ENCODE results near the gene SERPINA1. TPM values are rescaled to one million over a fixed set of nuclear protein-coding genes. Genes with fewer than 3 reads are reported as not detected.

SERPINA1 gene
- total RNA-seq, 1 donor from 2014 or later: 0.96 TPM

- H3K27me3 Mint-ChIP-seq: peaks cover 11% of the 10 kb centered on the region
- H3K36me3 Mint-ChIP-seq (ENCODE audit: low read depth): no peaks in the 10 kb centered on the region
- intact Hi-C loops (cut with micrococcal nuclease): no loop called here
- H3K4me1 Mint-ChIP-seq: no peaks in the 10 kb centered on the region
- no peak overlapping the region for H3K27ac Mint-ChIP-seq
- H3K4me3 Mint-ChIP-seq: no peak overlapping the region
- H3K9me3 Mint-ChIP-seq: peaks cover 3% of the 10 kb centered on the region
- DNase-seq: no peak
Measured at GRCh38 chr14:94406910-94407309, 18.5 kb upstream of the SERPINA1 start.

GRCh38 chr14:94405486-94405885, 17.1 kb upstream of the SERPINA1 start:
- intact Hi-C loops (cut with micrococcal nuclease): no loop called here
- Mint-ChIP-seq H3K4me1 (no peaks in the 10 kb centered on the region), H3K27ac (no peak overlapping the region), H3K36me3 (ENCODE audit: low read depth) (no peaks in the 10 kb centered on the region), H3K27me3 (peaks cover 12% of the 10 kb centered on the region), H3K4me3 (no peak overlapping the region), H3K9me3 (peaks cover 3% of the 10 kb centered on the region)
- DNase-seq: no peak

- Mint-ChIP-seq H3K27me3 (peaks cover 13% of the 10 kb centered on the region), H3K4me1 (no peaks in the 10 kb centered on the region), H3K9me3 (peaks cover 3% of the 10 kb centered on the region), H3K36me3 (ENCODE audit: low read depth) (no peaks in the 10 kb centered on the region), H3K4me3 (no peak overlapping the region), H3K27ac (no peak overlapping the region)
- no peak for DNase-seq
- intact Hi-C loops (cut with micrococcal nuclease): no loop called here
Measured at GRCh38 chr14:94404561-94404960, 16.2 kb upstream of the SERPINA1 start.

GRCh38 chr14:94403312-94403932, 15.0 kb upstream of the SERPINA1 start:
- Mint-ChIP-seq H3K27ac (no peak overlapping the region), H3K9me3 (peaks cover 3% of the 10 kb centered on the region), H3K4me1 (no peaks in the 10 kb centered on the region), H3K36me3 (ENCODE audit: low read depth) (no peaks in the 10 kb centered on the region), H3K4me3 (no peak overlapping the region), H3K27me3 (peaks cover 10% of the 10 kb centered on the region)
- DNase-seq: no peak
- intact Hi-C loops (cut with micrococcal nuclease): no loop called here

GRCh38 chr14:94401083-94401482, 12.7 kb upstream of the SERPINA1 start:
- Mint-ChIP-seq H3K36me3 (ENCODE audit: low read depth) (no peaks in the 10 kb centered on the region), H3K9me3 (no peaks in the 10 kb centered on the region), H3K27ac (no peak overlapping the region), H3K4me1 (no peaks in the 10 kb centered on the region), H3K27me3 (peaks cover 16% of the 10 kb centered on the region), H3K4me3 (no peak overlapping the region)
- intact Hi-C loops (cut with micrococcal nuclease): no loop called here
- DNase-seq: no peak

- intact Hi-C loops (cut with micrococcal nuclease): no loop called here
- no peak overlapping the region for H3K4me3 Mint-ChIP-seq
- H3K9me3 Mint-ChIP-seq: no peaks in the 10 kb centered on the region
- no peak overlapping the region for H3K27ac Mint-ChIP-seq
- no peak for DNase-seq
- H3K27me3 Mint-ChIP-seq: peaks cover 16% of the 10 kb centered on the region
- H3K4me1 Mint-ChIP-seq: no peaks in the 10 kb centered on the region
- H3K36me3 Mint-ChIP-seq (ENCODE audit: low read depth): no peaks in the 10 kb centered on the region
Measured at GRCh38 chr14:94400422-94400841, 12.0 kb upstream of the SERPINA1 start.

- Mint-ChIP-seq H3K36me3 (ENCODE audit: low read depth) (no peaks in the 10 kb centered on the region), H3K9me3 (no peaks in the 10 kb centered on the region), H3K27me3 (peaks cover 14% of the 10 kb centered on the region), H3K4me1 (peaks cover 17% of the 10 kb centered on the region), H3K4me3 (no peak overlapping the region), H3K27ac (no peak overlapping the region)
- intact Hi-C loops (cut with micrococcal nuclease): loop anchor here (10.0 kb wide), 2 partner anchors 374 to 424 kb away; partner anchors contain the start of genes ASB2 and OTUB2
- DNase-seq: no peak
Measured at GRCh38 chr14:94398536-94398935, 10.1 kb upstream of the SERPINA1 start.

- Mint-ChIP-seq H3K4me1 (peaks cover 20% of the 10 kb centered on the region), H3K36me3 (ENCODE audit: low read depth) (no peaks in the 10 kb centered on the region), H3K27ac (no peak overlapping the region), H3K27me3 (peaks cover 14% of the 10 kb centered on the region), H3K9me3 (no peaks in the 10 kb centered on the region), H3K4me3 (no peak overlapping the region)
- DNase-seq: no peak
- intact Hi-C loops (cut with micrococcal nuclease): loop anchor here (10.0 kb wide), 2 partner anchors 373 to 423 kb away; partner anchors contain the start of genes ASB2 and OTUB2
Measured at GRCh38 chr14:94398182-94398479, 9.7 kb upstream of the SERPINA1 start.

GRCh38 chr14:94397289-94398181, 9.1 kb upstream of the SERPINA1 start:
- H3K27me3 Mint-ChIP-seq: peaks cover 14% of the 10 kb centered on the region
- H3K9me3 Mint-ChIP-seq: no peaks in the 10 kb centered on the region
- no peak overlapping the region for H3K27ac Mint-ChIP-seq
- no peak for DNase-seq
- no peaks in the 10 kb centered on the region for H3K36me3 Mint-ChIP-seq (ENCODE audit: low read depth)
- no peak overlapping the region for H3K4me3 Mint-ChIP-seq
- intact Hi-C loops (cut with micrococcal nuclease): loop anchor here (10.0 kb wide), 2 partner anchors 373 to 423 kb away; partner anchors contain the start of genes ASB2 and OTUB2
- peaks cover 25% of the 10 kb centered on the region for H3K4me1 Mint-ChIP-seq

GRCh38 chr14:94396628-94397225, 8.3 kb upstream of the SERPINA1 start:
- no peak overlapping the region for H3K27ac Mint-ChIP-seq
- peaks cover 33% of the 10 kb centered on the region for H3K4me1 Mint-ChIP-seq
- no peaks in the 10 kb centered on the region for H3K36me3 Mint-ChIP-seq (ENCODE audit: low read depth)
- H3K9me3 Mint-ChIP-seq: no peaks in the 10 kb centered on the region
- no peak overlapping the region for H3K4me3 Mint-ChIP-seq
- peaks cover 12% of the 10 kb centered on the region for H3K27me3 Mint-ChIP-seq
- intact Hi-C loops (cut with micrococcal nuclease): loop anchor here (10.0 kb wide), 2 partner anchors 372 to 422 kb away; partner anchors contain the start of genes ASB2 and OTUB2
- DNase-seq: no peak

GRCh38 chr14:94395888-94396574, 7.6 kb upstream of the SERPINA1 start:
- no peak for DNase-seq
- H3K27me3 Mint-ChIP-seq: peaks cover 11% of the 10 kb centered on the region
- H3K36me3 Mint-ChIP-seq (ENCODE audit: low read depth): no peaks in the 10 kb centered on the region
- intact Hi-C loops (cut with micrococcal nuclease): loop anchor here (10.0 kb wide), 2 partner anchors 371 to 421 kb away; partner anchors contain the start of genes ASB2 and OTUB2
- no peaks in the 10 kb centered on the region for H3K9me3 Mint-ChIP-seq
- no peak overlapping the region for H3K4me3 Mint-ChIP-seq
- no peak overlapping the region for H3K27ac Mint-ChIP-seq
- peaks cover 38% of the 10 kb centered on the region for H3K4me1 Mint-ChIP-seq

GRCh38 chr14:94395282-94395887, 7.0 kb upstream of the SERPINA1 start:
- Mint-ChIP-seq H3K9me3 (no peaks in the 10 kb centered on the region), H3K36me3 (ENCODE audit: low read depth) (no peaks in the 10 kb centered on the region), H3K27me3 (peaks cover 9% of the 10 kb centered on the region), H3K27ac (peak overlapping the region; percentile 75), H3K4me3 (no peak overlapping the region), H3K4me1 (peaks cover 42% of the 10 kb centered on the region)
- DNase-seq: no peak
- intact Hi-C loops (cut with micrococcal nuclease): loop anchor here (10.0 kb wide), 2 partner anchors 371 to 421 kb away; partner anchors contain the start of genes ASB2 and OTUB2

- H3K27me3 Mint-ChIP-seq: peaks cover 8% of the 10 kb centered on the region
- no peak overlapping the region for H3K4me3 Mint-ChIP-seq
- no peaks in the 10 kb centered on the region for H3K36me3 Mint-ChIP-seq (ENCODE audit: low read depth)
- peak overlapping the region; percentile 75 for H3K27ac Mint-ChIP-seq
- intact Hi-C loops (cut with micrococcal nuclease): loop anchor here (5.0 to 10.0 kb wide), 3 partner anchors 47 to 420 kb away; partner anchors contain the start of genes ASB2 and OTUB2
- H3K9me3 Mint-ChIP-seq: no peaks in the 10 kb centered on the region
- peaks cover 42% of the 10 kb centered on the region for H3K4me1 Mint-ChIP-seq
- DNase-seq: no peak
Measured at GRCh38 chr14:94394581-94395207, 6.3 kb upstream of the SERPINA1 start.

Data from activated CD4-positive, alpha-beta T cell treated with anti-CD3 and anti-CD28 coated beads, Interleukin-2, amount 10 ng/mL, durations not matched to agents 24 days and 14 days (primary cell).